NCI-H1436 (cell line): ENCODE data around the gene UBXN7.
"Not testable (repeated sequence)": the region's sequence is repeated elsewhere in the genome, so short reads cannot be mapped to it uniquely, and the experiment has no call there.

ENCODE experiments used
- DNase-seq: peaks from one replicate; lab custom pipeline; 2025; lab: John Stamatoyannopoulos, UW

Gene UBXN7

DNA sequence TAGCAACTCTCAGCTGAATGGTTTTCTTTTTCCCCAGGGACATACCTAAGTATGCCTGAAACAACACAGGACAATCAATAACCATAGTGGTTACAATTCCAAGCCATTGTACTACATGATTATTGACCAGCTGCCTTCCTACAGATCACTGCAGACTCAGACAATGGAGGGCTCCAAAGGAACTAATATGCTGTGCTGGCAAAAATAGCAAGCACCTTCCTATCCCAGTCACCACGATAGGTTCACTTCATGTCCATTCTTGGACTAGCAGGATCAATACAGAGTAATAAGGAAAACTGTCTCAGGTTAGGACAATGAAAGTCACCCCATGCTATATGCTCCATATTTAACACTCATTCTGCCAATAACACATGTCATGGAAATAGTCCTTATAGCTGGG is 76.6 kb downstream of the UBXN7 start:
- no peak for DNase-seq

DNA sequence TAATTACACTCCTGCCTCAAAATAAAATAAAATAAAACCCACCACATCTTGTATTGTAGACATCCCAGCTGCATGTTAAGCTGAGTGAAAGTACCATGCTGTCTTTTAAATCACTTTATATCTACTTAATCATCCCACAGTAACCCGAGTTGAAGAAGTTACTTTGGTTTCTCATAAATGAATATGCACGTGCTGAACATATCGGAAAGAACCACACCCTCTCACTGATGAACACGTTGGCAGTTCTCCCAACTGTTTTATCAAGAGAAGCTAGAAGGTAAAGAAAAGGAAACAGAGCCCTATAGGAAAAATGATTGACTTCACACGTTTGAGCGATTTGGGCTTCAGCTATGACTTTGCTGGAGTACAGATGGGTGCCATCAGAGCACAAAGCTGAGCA is 78.1 kb downstream of the UBXN7 start:
- DNase-seq = no peak

DNA sequence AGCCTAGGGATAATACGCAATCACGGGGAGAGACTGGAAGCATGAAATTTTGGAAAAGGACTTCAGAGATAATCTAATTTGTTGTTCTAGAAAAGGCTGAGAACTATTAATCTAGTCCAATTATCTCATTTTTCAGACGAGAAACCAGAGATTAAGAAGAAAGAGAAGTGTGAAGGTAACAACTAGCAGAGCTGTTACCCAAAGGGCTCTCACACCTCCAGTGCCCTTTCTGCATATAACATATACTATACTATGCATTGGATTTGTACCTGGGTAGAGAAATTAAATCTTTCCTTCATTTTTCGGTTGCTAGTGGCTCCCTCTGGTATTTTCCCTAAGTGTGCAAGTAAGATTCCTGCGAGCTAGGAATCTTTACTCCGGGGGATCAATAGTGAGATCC is 80.7 kb downstream of the UBXN7 start:
- DNase-seq = no peak

DNA sequence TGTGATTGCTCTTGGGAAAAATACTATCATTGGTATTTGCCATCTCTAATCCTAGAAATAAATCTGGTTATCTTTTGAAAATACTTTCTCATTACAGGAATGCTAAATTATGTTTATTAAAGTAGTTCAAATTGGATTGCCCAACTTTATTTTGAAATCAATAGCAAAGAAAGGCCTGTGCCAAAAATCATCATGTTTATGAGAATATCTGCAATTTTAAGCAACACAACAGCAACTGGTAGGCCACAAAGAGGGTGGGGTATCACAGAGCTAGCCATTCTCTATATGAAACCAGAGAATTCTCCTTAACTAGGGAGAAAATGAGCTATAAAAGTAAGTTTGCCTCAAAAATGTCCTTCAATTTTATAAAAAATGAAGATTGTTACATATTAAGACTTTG is 82.2 kb downstream of the UBXN7 start:
- DNase-seq = no peak

DNA sequence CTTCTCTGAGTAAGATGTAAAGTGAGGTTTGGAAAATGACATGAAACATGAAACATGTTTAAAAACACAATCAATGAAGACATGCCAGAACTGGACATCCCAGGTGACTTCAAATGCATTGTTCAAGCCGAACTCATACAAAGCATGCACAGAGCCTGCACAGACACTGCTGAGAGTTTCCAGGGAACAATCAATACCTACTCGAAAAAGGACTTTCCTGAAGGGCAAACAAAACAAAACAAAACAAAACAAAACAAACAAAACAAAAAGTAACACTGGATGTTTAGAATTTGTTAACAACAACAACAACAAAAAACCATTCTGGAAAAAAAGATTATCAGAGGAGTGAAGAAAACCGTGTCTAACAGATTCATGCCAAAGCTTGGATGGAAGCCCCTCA is 83.5 kb downstream of the UBXN7 start:
- no peak for DNase-seq

GRCh38 chr3:196344663-196345062 is 87.6 kb downstream of the UBXN7 start:
- DNase-seq = no peak

DNA sequence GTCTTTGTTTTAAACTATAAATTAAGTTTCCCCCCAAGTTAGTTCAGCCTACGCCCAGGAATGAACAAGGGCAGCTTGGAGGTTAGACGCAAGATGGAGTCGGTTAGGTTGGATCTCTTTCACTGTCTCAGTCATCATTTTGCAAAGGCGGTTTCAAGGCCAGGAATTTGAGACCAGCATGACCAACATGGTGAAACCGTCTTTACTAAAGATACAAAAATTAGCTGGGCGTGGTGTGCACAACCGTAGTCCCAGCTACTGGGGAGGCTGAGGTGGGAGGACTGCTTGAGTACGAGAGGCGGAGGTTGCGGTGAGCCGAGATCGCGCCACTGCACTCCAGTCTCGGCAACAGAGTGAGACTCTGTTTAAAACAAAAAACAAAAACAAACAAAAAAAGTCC is 88.3 kb downstream of the UBXN7 start:
- not testable (repeated sequence) for DNase-seq

GRCh38 chr3:196341137-196341536 is 91.1 kb downstream of the UBXN7 start:
- DNase-seq = no peak

- no peak for DNase-seq
These were observed 91.8 kb downstream of the UBXN7 start for GRCh38 chr3:196340466-196340865.

- no peak for DNase-seq
These were observed 92.6 kb downstream of the UBXN7 start for GRCh38 chr3:196339493-196340254.

- DNase-seq = no peak
These were observed 93.2 kb downstream of the UBXN7 start for GRCh38 chr3:196339044-196339443.

- DNase-seq = no peak
These were observed 95.7 kb downstream of the UBXN7 start for GRCh38 chr3:196336319-196337145.

DNA sequence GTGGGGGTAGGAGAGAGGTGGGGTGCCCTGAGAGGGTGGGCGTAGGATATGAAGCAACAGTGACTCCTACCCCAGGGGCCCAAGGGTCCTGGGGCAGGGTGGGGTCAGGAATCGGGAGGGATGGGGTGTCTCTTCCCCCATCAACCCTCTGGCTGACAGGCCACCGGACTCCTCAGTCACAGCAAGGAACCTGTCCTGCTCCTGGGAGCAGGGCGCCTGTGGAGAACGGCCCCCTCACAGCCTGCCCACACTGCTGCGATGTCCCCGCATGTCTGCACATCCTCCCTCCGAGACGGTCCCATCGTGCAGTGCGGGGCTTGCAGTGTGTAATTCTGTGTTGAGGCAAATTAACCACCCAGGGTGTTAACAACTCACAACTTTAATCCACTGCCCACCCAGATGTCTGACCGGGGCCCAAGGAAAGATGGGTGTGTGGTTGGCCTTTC is 96.7 kb downstream of the UBXN7 start:
- no peak for DNase-seq

DNA sequence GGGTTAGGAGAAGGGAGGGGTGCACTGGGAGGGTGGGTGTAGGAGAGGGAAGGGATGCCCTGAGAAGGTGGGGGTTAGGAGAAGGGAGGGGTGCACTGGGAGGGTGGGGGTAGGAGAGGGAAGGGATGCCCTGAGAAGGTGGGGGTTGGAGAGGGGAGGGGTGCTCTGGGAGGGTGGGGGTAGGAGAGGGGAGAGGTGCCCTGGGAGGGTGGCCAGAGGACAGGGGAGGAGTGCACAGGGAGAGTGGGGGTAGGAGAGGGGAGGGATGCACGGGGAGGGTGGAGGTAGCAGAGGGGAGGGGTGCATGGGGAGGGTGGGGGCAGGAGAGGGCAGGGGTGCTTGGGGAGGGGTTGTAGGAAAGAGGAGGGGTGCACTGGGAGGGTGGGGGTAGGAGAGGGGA is 97.2 kb downstream of the UBXN7 start:
- DNase-seq = no peak

DNA sequence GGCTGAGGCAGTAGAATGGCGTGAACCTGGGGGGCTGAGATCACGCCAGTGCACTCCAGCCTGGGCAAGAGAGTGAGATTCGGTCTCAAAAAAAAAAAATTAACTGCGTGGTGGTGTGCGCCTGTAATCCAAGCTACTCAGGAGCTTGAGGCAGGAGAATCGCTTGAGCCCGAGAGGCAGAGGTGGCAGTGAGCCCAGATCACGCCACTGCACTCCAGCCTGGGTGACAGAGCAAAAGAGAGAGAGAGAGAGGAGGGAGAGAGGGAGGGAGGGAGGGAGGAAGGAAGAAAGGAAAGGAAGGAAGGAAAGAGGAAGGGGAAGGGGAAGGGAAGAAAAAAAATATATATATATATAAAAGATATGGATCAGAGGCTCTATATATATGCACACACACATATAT is 100.1 kb downstream of the UBXN7 start:
- no peak for DNase-seq

GRCh38 chr3:196327405-196327804 is 104.8 kb downstream of the UBXN7 start:
- DNase-seq = no peak

GRCh38 chr3:196326936-196327335 is 105.3 kb downstream of the UBXN7 start:
- no peak for DNase-seq

- DNase-seq = no peak
These were observed 108.5 kb downstream of the UBXN7 start for GRCh38 chr3:196323691-196324090.

GRCh38 chr3:196323016-196323415 is 109.2 kb downstream of the UBXN7 start:
- DNase-seq = no peak

DNA sequence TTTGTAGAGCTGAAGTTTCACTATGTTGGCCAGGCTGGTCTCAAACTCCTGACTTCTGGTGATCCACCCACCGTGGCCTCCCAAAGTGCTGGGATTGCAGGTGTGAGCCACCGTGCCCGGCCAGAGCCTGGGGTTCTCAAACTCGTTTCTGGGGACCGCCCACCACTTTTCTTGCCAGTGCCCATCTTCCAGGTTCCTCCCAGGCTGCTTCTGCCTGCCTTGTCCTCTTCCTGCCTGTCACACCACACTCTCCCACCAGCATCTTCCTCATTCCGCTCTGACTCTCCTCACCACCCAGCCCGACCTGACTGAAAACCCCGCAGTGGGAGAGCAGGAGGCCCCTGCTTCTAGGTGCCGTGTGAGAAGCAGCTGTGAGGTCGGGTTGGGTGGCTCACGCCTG is 111.1 kb downstream of the UBXN7 start:
- DNase-seq = no peak

DNA sequence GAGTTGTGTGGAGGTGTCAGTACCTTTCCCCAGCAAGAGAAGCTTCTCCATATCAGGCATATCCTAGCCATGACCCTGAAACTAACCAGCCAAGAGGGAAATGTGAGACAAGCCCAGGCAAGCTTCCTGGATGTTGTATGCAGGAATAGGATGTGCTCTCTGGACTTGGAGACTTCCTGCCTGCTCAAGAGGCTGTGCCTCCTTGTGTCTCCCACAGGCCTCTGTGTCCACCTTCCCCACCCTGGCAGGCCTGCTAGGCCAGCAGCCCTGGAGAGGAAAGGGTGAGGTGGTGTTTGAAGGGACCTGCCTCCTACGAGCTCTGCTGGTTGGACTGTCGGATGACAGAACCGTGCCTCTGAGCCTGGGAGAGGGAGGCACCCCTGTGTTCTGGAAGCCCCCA is 112.1 kb downstream of the UBXN7 start:
- DNase-seq = no peak

DNA sequence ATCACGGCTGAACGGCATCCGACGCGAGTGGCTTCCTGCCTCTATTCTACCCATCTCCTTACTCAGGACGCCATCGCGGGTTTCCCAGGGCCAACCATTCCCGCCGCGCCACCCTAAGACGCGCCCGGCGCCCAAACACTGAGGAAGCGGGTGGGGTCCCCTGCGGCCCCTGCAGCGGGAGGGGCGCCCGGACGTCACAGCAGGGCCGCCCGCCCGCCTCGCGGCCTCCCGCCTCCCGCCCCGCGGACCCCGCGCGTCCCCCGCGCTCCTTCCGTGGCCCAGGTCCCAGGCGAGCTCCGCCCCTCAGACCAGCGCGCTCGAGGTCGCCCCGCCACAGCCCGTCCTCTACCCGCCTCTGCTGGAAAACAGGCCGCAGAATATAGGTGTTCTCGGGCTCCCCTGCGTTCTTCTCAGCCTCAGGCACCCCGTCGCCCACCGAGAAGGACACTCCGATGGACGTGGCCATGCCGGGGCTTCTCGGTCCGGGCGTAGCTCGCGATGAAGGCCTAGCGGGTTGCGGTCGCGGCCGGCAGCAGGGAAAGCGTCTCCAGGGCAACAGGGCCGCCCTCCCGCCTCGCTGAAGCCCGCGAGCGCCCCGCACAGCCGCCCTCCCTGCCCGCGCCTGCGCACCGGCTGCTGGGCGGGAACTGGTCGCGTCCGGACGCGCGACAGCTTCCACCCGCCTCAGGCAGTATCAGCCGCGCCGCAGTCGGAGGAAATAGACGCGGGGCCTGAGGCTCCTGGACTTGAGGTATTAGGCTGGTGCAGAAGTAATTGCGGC is 114.3 kb downstream of the UBXN7 start, which contains the start of gene DYNLT2B:
Gene DYNLT2B (minus strand): TSS at position 554 of the 781 bp plus-strand sequence. CDS start 88 bp downstream, at position 466.
- DNase-seq = peak; percentile 93
